Choroid plexus epithelial cell (primary cell): ENCODE results near the gene CNOT4.
"Not testable (repeated sequence)": the region's sequence is repeated elsewhere in the genome, so short reads cannot be mapped to it uniquely, and the experiment has no call there.

Experiments used
- DNase-seq: peaks from one replicate; pipeline ENCODE4 v3.0.0-alpha.2; 2010; ENCODE audit warnings: low read depth
- H3K4me3 ChIP-seq: 2 replicates; pipeline ENCODE4 v1.5.1; 2011; ENCODE audit warnings: low read depth, mild to moderate bottlenecking, control low read depth, low read length, moderate library complexity
- TF ChIP-seq, protein P1 (sequence below): conservative IDR thresholded peaks from 2 replicates; pipeline ENCODE4 v1.5.1; 2011; ENCODE audit warnings: low read depth, mild to moderate bottlenecking, control low read depth, inconsistent platforms, low read length, moderate library complexity

CNOT4 gene

DNA sequence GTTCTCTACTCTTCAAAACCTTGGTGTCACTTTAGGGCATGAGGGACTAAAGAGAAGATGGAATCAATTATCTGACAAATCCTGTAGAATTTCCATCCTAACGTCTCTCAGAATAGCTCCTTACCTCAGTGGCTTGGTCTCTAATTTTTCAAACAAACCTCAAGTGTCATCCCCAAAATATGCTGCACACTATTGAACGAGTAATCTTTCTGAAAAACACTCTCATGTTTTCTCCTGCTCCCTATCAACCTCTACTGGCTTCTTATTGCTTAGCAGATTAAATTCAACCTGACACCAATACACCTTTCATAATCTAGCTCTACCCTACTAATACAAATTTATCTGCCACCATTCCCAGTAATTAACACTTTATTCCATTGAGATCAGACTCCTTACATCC lies 8.5 kb downstream of the CNOT4 start:
- no peak overlapping the region for H3K4me3 ChIP-seq
- DNase-seq = peak; percentile 19
- TF ChIP-seq, protein P1, sequence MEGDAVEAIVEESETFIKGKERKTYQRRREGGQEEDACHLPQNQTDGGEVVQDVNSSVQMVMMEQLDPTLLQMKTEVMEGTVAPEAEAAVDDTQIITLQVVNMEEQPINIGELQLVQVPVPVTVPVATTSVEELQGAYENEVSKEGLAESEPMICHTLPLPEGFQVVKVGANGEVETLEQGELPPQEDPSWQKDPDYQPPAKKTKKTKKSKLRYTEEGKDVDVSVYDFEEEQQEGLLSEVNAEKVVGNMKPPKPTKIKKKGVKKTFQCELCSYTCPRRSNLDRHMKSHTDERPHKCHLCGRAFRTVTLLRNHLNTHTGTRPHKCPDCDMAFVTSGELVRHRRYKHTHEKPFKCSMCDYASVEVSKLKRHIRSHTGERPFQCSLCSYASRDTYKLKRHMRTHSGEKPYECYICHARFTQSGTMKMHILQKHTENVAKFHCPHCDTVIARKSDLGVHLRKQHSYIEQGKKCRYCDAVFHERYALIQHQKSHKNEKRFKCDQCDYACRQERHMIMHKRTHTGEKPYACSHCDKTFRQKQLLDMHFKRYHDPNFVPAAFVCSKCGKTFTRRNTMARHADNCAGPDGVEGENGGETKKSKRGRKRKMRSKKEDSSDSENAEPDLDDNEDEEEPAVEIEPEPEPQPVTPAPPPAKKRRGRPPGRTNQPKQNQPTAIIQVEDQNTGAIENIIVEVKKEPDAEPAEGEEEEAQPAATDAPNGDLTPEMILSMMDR = no peak

- DNase-seq = no peak
- H3K4me3 ChIP-seq = no peak overlapping the region
- TF ChIP-seq, protein P1 = no peak
Observed at GRCh38 chr7:135499818-135500217, 10.1 kb downstream of the CNOT4 start.

- DNase-seq = not testable (repeated sequence)
Observed at GRCh38 chr7:135497161-135497560, 12.7 kb downstream of the CNOT4 start.

GRCh38 chr7:135493362-135493761 lies 16.5 kb downstream of the CNOT4 start:
- DNase-seq = peak; percentile 70
- H3K4me3 ChIP-seq = no peak overlapping the region
- TF ChIP-seq, protein P1 = no peak

More at GRCh38 chr7:135497161-135497560, 12.7 kb downstream of the CNOT4 start:
- not testable (repeated sequence) for H3K4me3 ChIP-seq

- no peak overlapping the region for H3K4me3 ChIP-seq
- TF ChIP-seq, protein P1 = no peak
- DNase-seq = no peak
Observed at GRCh38 chr7:135492151-135492550, 17.8 kb downstream of the CNOT4 start.

DNA sequence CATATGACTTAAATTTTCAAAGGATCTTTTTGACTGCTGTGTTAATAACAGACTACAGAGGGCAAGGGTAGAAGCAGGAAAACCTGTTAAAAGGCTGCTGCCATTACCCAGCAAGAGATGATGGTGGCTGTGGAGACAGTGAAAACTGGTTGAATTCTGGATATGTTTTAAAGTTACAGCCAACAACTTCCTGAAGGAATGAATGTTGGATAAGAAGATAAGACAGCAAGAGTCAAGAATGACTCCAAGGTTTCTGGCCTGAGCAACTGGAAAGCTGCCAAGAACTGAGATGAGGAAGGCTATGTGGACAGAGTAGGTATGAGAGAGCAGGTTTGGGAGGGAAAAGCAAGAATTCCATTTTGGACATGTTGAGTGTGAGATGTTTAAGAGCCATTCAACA lies 19.1 kb downstream of the CNOT4 start:
- peak; percentile 33 for DNase-seq
- no peak overlapping the region for H3K4me3 ChIP-seq
- TF ChIP-seq, protein P1 = no peak

- H3K4me3 ChIP-seq = no peak overlapping the region
- TF ChIP-seq, protein P1 = no peak
- DNase-seq = no peak
Observed at GRCh38 chr7:135489791-135490190, 20.1 kb downstream of the CNOT4 start.

- TF ChIP-seq, protein P1 = no peak
- peak; percentile 38 for DNase-seq
- H3K4me3 ChIP-seq = no peak overlapping the region
Observed at GRCh38 chr7:135486261-135486920, 23.5 kb downstream of the CNOT4 start.
